ENCODE data around the gene CDH18. TPM values are rescaled to one million over a fixed set of nuclear protein-coding genes. Genes with fewer than 3 reads are reported as not detected.

CDH18 gene
- total RNA-seq, result not detected

GRCh38 chr5:19987612-19988361 is at the start of gene CDH18:
Gene CDH18 (minus strand): TSS chr5:19988200. CDS start chr5:19838986, 149,214 bp downstream.
- intact Hi-C loops (cut with micrococcal nuclease), result no loop called here
- Mint-ChIP-seq H3K27me3 (ENCODE audit: low read depth) (no peaks in the 10 kb centered on the region), H3K4me3 (no peak within 1 kb of the TSS), H3K9me3 (no peaks in the 10 kb centered on the region), H3K4me1 (ENCODE audit: low read depth) (no peaks in the 10 kb centered on the region), H3K36me3 (ENCODE audit: low read depth) (no peaks in the 10 kb centered on the region), H3K27ac (no peak within 1 kb of the TSS)
- CTCF ChIA-PET, result no interaction called here
- DNase-seq, result no peak

- no peaks in the 10 kb centered on the region for H3K27me3 Mint-ChIP-seq (ENCODE audit: low read depth)
- intact Hi-C loops (cut with micrococcal nuclease), result no loop called here
- DNase-seq, result no peak
- no peak overlapping the region for H3K27ac Mint-ChIP-seq
- H3K36me3 Mint-ChIP-seq (ENCODE audit: low read depth), result no peaks in the 10 kb centered on the region
- peaks cover 21% of the 10 kb centered on the region for H3K9me3 Mint-ChIP-seq
- no peak overlapping the region for H3K4me3 Mint-ChIP-seq
- H3K4me1 Mint-ChIP-seq (ENCODE audit: low read depth), result no peaks in the 10 kb centered on the region
- CTCF ChIA-PET, result no interaction called here
Observed at GRCh38 chr5:20034717-20035116, 46.7 kb upstream of the CDH18 start.

- H3K4me3 Mint-ChIP-seq, result no peak overlapping the region
- intact Hi-C loops (cut with micrococcal nuclease), result no loop called here
- peaks cover 19% of the 10 kb centered on the region for H3K9me3 Mint-ChIP-seq
- H3K4me1 Mint-ChIP-seq (ENCODE audit: low read depth), result no peaks in the 10 kb centered on the region
- CTCF ChIA-PET, result no interaction called here
- no peaks in the 10 kb centered on the region for H3K27me3 Mint-ChIP-seq (ENCODE audit: low read depth)
- H3K36me3 Mint-ChIP-seq (ENCODE audit: low read depth), result no peaks in the 10 kb centered on the region
- H3K27ac Mint-ChIP-seq, result no peak overlapping the region
- no peak for DNase-seq
Observed at GRCh38 chr5:20033881-20034280, 45.9 kb upstream of the CDH18 start.

- Mint-ChIP-seq H3K4me1 (ENCODE audit: low read depth) (no peaks in the 10 kb centered on the region), H3K27me3 (ENCODE audit: low read depth) (no peaks in the 10 kb centered on the region), H3K27ac (no peak overlapping the region), H3K9me3 (peaks cover 17% of the 10 kb centered on the region), H3K36me3 (ENCODE audit: low read depth) (no peaks in the 10 kb centered on the region), H3K4me3 (no peak overlapping the region)
- CTCF ChIA-PET, result no interaction called here
- DNase-seq, result no peak
- intact Hi-C loops (cut with micrococcal nuclease), result no loop called here
Observed at GRCh38 chr5:20032896-20033295, 44.9 kb upstream of the CDH18 start.

- no peaks in the 10 kb centered on the region for H3K4me1 Mint-ChIP-seq (ENCODE audit: low read depth)
- H3K4me3 Mint-ChIP-seq, result no peak overlapping the region
- DNase-seq, result no peak
- H3K27me3 Mint-ChIP-seq (ENCODE audit: low read depth), result no peaks in the 10 kb centered on the region
- CTCF ChIA-PET, result no interaction called here
- intact Hi-C loops (cut with micrococcal nuclease), result no loop called here
- no peaks in the 10 kb centered on the region for H3K36me3 Mint-ChIP-seq (ENCODE audit: low read depth)
- H3K27ac Mint-ChIP-seq, result no peak overlapping the region
- H3K9me3 Mint-ChIP-seq, result peaks cover 3% of the 10 kb centered on the region
Observed at GRCh38 chr5:20030125-20030524, 42.1 kb upstream of the CDH18 start.

DNA sequence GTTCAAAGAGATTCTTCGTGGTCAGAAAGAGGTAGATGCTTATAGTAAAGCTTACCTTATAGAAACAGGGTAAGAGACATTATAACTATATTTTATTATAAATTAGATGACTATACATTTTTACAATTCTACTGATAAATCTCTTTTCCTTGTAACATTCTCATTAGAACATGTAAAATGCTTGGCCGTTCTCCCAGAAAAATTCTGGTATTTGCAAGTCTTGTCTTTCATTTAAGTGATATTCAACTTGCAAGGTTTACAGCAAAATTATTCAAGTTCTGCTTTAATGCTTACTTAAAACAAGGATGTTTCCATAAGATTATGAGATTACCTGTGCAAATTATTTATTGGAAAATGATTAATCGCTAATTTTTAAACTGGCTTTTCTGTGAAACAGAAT is 41.3 kb upstream of the CDH18 start:
- no peaks in the 10 kb centered on the region for H3K36me3 Mint-ChIP-seq (ENCODE audit: low read depth)
- CTCF ChIA-PET, result no interaction called here

GRCh38 chr5:20028506-20028905 is 40.5 kb upstream of the CDH18 start:
- no peak overlapping the region for H3K4me3 Mint-ChIP-seq
- H3K27me3 Mint-ChIP-seq (ENCODE audit: low read depth), result no peaks in the 10 kb centered on the region
- no peak for DNase-seq
- intact Hi-C loops (cut with micrococcal nuclease), result no loop called here
- no peaks in the 10 kb centered on the region for H3K36me3 Mint-ChIP-seq (ENCODE audit: low read depth)
- H3K27ac Mint-ChIP-seq, result no peak overlapping the region
- H3K4me1 Mint-ChIP-seq (ENCODE audit: low read depth), result no peaks in the 10 kb centered on the region
- peaks cover 1% of the 10 kb centered on the region for H3K9me3 Mint-ChIP-seq
- CTCF ChIA-PET, result no interaction called here

More for the DNA sequence above, 41.3 kb upstream of the CDH18 start:
- Mint-ChIP-seq H3K4me1 (ENCODE audit: low read depth) (no peaks in the 10 kb centered on the region), H3K27me3 (ENCODE audit: low read depth) (no peaks in the 10 kb centered on the region), H3K9me3 (peaks cover 1% of the 10 kb centered on the region), H3K27ac (no peak overlapping the region), H3K4me3 (no peak overlapping the region)
- no peak for DNase-seq
- intact Hi-C loops (cut with micrococcal nuclease), result no loop called here

DNA sequence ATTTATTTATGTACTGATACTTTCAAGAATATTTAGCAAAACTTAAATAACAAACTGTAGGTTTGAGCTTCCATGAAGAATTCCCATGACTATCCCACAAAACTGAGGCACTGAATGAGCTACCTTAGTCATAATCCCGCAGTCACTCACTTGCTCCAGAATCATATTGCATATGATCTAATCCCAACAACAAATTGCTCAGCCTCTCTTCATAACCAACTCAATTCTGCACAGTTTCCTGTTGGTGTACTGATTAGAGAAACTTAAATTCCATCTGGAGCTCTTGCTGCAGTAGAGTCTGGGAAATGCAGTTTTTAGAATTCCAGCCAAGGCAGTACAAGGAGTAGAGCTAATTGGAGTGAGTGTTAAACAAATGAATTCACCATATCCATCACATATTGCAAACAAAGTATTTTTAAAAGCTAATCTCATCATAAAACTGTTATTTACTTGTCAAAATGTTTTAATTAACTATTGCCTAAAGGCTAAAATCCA is 35.7 kb upstream of the CDH18 start:
- peaks cover 14% of the 10 kb centered on the region for H3K9me3 Mint-ChIP-seq
- CTCF ChIA-PET, result no interaction called here
- intact Hi-C loops (cut with micrococcal nuclease), result no loop called here

DNA sequence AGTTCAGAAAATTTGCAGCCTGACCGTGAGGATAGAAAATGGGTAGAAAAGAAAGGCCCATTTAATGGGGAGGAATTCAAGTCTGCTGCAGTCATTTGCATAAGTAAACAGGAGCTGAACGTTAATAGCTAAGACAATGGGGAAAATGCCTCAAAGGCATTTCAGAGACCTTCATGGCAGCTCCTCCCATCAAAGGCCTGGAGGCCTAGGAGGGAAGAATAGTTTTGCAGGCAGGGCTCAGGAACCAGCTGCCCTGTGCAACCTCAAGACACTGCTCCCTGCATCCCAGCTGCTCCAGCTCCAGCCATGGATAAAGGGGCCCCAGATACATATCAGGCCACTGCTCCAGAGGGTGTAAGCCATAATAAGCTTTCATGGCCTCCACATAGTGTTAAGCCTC is 32.2 kb upstream of the CDH18 start:
- DNase-seq, result no peak
- Mint-ChIP-seq H3K9me3 (peaks cover 16% of the 10 kb centered on the region), H3K4me3 (no peak overlapping the region), H3K4me1 (ENCODE audit: low read depth) (no peaks in the 10 kb centered on the region), H3K27ac (no peak overlapping the region), H3K36me3 (ENCODE audit: low read depth) (no peaks in the 10 kb centered on the region), H3K27me3 (ENCODE audit: low read depth) (no peaks in the 10 kb centered on the region)
- CTCF ChIA-PET, result interaction anchor here (0.7 kb wide), 1 partner anchor 1115 kb away, joined by 3 read pairs; no protein-coding TSS in a partner anchor
- intact Hi-C loops (cut with micrococcal nuclease), result no loop called here

More for the DNA sequence above, 35.7 kb upstream of the CDH18 start:
- Mint-ChIP-seq H3K4me3 (no peak overlapping the region), H3K4me1 (ENCODE audit: low read depth) (no peaks in the 10 kb centered on the region), H3K27ac (no peak overlapping the region), H3K27me3 (ENCODE audit: low read depth) (no peaks in the 10 kb centered on the region), H3K36me3 (ENCODE audit: low read depth) (no peaks in the 10 kb centered on the region)
- no peak for DNase-seq

DNA sequence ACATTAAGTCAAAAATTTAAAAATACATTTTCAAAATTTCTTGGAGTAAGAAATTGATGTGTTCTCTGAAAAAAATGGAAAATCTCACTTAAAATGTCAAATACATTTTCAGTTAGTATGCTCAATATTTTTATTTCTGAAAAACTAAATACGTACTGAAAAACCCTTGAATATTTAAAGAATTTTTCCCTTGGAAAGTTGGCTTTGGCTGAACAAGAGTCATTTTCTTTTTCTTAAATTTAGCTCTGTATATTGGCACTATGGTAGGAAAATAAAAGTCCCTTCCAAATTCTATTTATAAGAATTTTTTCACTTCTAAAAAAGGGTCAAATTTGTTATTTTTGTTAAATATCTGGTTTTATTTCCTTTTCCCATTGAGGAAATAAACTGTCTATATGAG is 29.0 kb upstream of the CDH18 start:
- Mint-ChIP-seq H3K27ac (no peak overlapping the region), H3K9me3 (peaks cover 20% of the 10 kb centered on the region), H3K27me3 (ENCODE audit: low read depth) (no peaks in the 10 kb centered on the region), H3K36me3 (ENCODE audit: low read depth) (peaks cover 2% of the 10 kb centered on the region), H3K4me3 (no peak overlapping the region), H3K4me1 (ENCODE audit: low read depth) (no peaks in the 10 kb centered on the region)
- intact Hi-C loops (cut with micrococcal nuclease), result no loop called here
- CTCF ChIA-PET, result no interaction called here
- no peak for DNase-seq

- Mint-ChIP-seq H3K27ac (no peak overlapping the region), H3K9me3 (peaks cover 5% of the 10 kb centered on the region), H3K36me3 (ENCODE audit: low read depth) (no peaks in the 10 kb centered on the region), H3K4me1 (ENCODE audit: low read depth) (no peaks in the 10 kb centered on the region), H3K27me3 (ENCODE audit: low read depth) (no peaks in the 10 kb centered on the region), H3K4me3 (no peak overlapping the region)
- no peak for DNase-seq
- intact Hi-C loops (cut with micrococcal nuclease), result no loop called here
- CTCF ChIA-PET, result interaction anchor here (0.6 kb wide), 1 partner anchor 129 kb away, joined by 3 read pairs; no protein-coding TSS in a partner anchor
Observed at GRCh38 chr5:20000416-20000815, 12.4 kb upstream of the CDH18 start.

DNA sequence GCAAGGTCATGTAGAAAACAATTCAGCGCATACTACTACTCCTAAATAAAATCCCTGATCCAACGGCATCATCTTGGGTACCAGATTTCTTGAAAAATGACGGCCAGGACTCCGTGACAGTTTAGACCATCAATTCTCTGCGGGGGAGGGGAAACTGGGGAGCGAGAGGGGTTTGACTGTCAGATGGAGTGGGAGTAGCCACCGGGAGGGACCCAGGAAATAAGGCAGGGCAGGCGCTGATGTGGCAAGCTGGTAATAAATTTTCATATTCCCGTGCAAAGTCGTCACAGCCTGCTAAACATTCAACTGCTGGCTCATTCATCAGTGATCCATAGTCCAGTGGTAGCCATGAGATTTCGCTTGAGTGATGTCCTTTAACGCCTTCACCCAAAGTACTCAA is 457 bp upstream of the CDH18 start:
- Mint-ChIP-seq H3K4me1 (ENCODE audit: low read depth) (no peaks in the 10 kb centered on the region), H3K9me3 (no peaks in the 10 kb centered on the region), H3K4me3 (no peak overlapping the region), H3K27ac (no peak overlapping the region), H3K27me3 (ENCODE audit: low read depth) (no peaks in the 10 kb centered on the region), H3K36me3 (ENCODE audit: low read depth) (no peaks in the 10 kb centered on the region)
- CTCF ChIA-PET, result no interaction called here
- intact Hi-C loops (cut with micrococcal nuclease), result no loop called here
- DNase-seq, result no peak

GRCh38 chr5:19986806-19987205 is 1.2 kb downstream of the CDH18 start:
- intact Hi-C loops (cut with micrococcal nuclease), result no loop called here
- Mint-ChIP-seq H3K9me3 (no peaks in the 10 kb centered on the region), H3K4me3 (no peak overlapping the region), H3K36me3 (ENCODE audit: low read depth) (no peaks in the 10 kb centered on the region), H3K27ac (no peak overlapping the region), H3K27me3 (ENCODE audit: low read depth) (no peaks in the 10 kb centered on the region), H3K4me1 (ENCODE audit: low read depth) (no peaks in the 10 kb centered on the region)
- CTCF ChIA-PET, result no interaction called here
- DNase-seq, result no peak

Measured in activated naive CD4-positive, alpha-beta T cell treated with anti-CD3 and anti-CD28 coated beads for 36 hours (primary cell).